Mononuclear cell (primary cell): ENCODE data around the gene INPP5D. TPM values are rescaled to one million over a fixed set of nuclear protein-coding genes. Genes with fewer than 3 reads are reported as not detected.
"Not testable (repeated sequence)": the region's sequence is repeated elsewhere in the genome, so short reads cannot be mapped to it uniquely, and the experiment has no call there.

ENCODE experiments used
- H3K27me3 ChIP-seq: 2 replicates; pipeline ENCODE4 v1.6.0; 2011; ENCODE audit warnings: low read length, control low read depth; ENCODE audit not compliant: insufficient read depth
- H3K4me1 ChIP-seq: 2 replicates; pipeline ENCODE4 v1.5.1; 2011; ENCODE audit warnings: mild to moderate bottlenecking, low read length, control low read depth; ENCODE audit not compliant: insufficient read depth
- H3K4me3 ChIP-seq: 2 replicates; pipeline ENCODE4 v1.5.1; 2011; ENCODE audit warnings: mild to moderate bottlenecking, low read length, moderate library complexity
- H3K9me3 ChIP-seq: 2 replicates; pipeline ENCODE4 v1.5.1; 2011; ENCODE audit warnings: low read depth, mild to moderate bottlenecking, control low read depth, low read length
- total RNA-seq: library from RNA; depleted of rRNA; stranded (reverse); fragments of >200 nt; gene quantifications from one replicate; pipeline ENCODE4 v1.2.3, GENCODE V29; 2012

Gene INPP5D
- total RNA-seq, 1 donor = 122 TPM

GRCh38 chr2:233174137-233174536 lies 114.0 kb downstream of the INPP5D start:
- H3K4me1 ChIP-seq = no peaks in the 10 kb centered on the region
- H3K9me3 ChIP-seq = no peaks in the 10 kb centered on the region
- no peak overlapping the region for H3K4me3 ChIP-seq
- no peaks in the 10 kb centered on the region for H3K27me3 ChIP-seq

GRCh38 chr2:233178994-233179847 lies 119.1 kb downstream of the INPP5D start:
- Histone ChIP-seq H3K9me3 (no peaks in the 10 kb centered on the region), H3K4me3 (no peak overlapping the region), H3K4me1 (peaks cover 10% of the 10 kb centered on the region), H3K27me3 (no peaks in the 10 kb centered on the region)

- H3K9me3 ChIP-seq = no peaks in the 10 kb centered on the region
- peaks cover 17% of the 10 kb centered on the region for H3K4me1 ChIP-seq
- H3K4me3 ChIP-seq = no peak overlapping the region
- no peaks in the 10 kb centered on the region for H3K27me3 ChIP-seq
These were observed 119.8 kb downstream of the INPP5D start for GRCh38 chr2:233179848-233180366.

DNA sequence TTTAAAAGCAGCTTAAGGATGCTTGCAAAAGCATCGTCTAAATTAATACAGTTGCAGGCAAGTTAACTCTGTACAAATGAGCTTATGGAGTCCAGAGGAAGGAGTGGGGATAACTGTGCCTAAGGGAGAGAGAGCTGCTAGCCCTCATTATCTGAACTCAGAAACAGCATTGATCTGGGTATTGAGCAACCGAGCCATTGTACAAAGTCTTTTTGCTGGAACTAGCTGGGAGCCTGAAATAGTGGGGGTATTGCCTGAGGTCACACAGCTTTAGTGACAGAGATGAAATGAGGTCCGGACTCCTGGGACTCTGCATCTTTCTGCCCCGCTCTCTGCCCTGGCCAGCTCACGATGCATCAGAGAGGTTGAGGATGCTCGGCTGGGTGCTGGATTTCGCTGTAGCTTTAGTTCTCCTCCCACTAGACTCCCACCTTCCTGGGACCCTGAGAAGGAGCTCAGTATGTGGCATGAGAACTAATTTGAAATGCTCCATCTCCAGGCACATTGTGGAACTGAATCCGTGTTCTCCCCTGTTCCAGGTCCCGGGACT lies 123.8 kb downstream of the INPP5D start:
- no peaks in the 10 kb centered on the region for H3K27me3 ChIP-seq
- no peak overlapping the region for H3K4me3 ChIP-seq
- H3K4me1 ChIP-seq = peaks cover 38% of the 10 kb centered on the region
- H3K9me3 ChIP-seq = no peaks in the 10 kb centered on the region

DNA sequence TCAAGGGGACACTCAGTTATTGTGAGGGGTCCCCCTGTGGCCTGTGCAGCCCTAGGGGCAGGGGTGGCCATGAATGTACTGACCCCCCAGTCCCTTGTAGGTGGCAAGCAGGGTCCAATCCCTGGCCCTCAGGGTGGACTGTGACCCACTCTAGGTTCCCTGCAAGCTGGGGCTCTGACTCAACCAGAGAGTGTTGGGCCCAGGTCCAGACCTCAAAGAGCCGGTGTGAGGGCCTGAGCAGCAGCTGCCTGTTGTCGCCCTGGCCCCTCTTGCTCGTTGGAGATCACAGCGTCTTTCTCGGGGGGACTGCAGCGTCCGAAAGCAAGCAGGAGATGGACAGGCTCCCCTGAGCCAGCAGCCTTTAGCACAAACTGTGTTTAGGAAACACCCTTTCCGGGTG lies 124.5 kb downstream of the INPP5D start:
- Histone ChIP-seq H3K4me3 (no peak overlapping the region), H3K4me1 (peaks cover 34% of the 10 kb centered on the region), H3K27me3 (no peaks in the 10 kb centered on the region), H3K9me3 (no peaks in the 10 kb centered on the region)

DNA sequence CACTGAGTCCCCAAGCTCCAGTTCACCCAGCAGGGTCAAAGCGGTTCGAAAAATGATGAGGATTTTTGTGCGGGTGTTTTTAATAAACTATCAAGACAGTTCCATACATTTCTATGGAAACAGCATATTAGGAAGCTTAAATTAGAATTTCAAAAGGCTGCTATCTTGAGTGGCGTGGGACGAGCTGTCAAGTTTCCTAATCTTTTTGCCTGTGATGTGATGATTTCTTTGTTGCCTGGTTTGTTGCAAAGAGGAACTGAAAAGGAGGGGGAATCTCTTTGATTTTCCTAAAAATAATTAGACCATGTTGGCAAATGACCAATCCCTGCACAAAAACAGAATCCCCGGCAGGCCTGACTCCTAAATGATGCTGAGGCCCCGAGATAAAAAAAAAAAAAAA lies 125.2 kb downstream of the INPP5D start:
- Histone ChIP-seq H3K9me3 (no peaks in the 10 kb centered on the region), H3K4me1 (peaks cover 35% of the 10 kb centered on the region), H3K4me3 (no peak overlapping the region), H3K27me3 (no peaks in the 10 kb centered on the region)

DNA sequence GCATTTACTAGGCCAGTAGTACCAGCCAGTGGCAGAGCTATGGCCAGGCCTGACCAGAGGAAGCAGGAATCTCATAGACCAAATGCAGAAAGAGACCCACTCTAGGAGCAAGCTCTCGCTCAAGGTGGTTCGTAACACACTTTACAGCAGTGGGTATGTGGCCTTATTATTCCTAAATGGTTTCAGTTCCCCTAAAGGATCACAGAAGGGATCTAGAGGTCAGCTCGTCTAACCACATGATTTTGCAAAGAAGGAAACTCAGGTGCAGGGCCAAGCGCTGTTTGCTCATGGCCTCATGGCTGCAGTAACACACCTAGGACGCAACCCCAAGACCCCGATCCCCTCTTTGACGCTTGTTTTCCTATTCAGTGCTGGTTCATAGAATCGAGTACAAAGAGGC lies 125.8 kb downstream of the INPP5D start:
- Histone ChIP-seq H3K4me3 (no peak overlapping the region), H3K4me1 (peaks cover 41% of the 10 kb centered on the region), H3K9me3 (no peaks in the 10 kb centered on the region), H3K27me3 (no peaks in the 10 kb centered on the region)

DNA sequence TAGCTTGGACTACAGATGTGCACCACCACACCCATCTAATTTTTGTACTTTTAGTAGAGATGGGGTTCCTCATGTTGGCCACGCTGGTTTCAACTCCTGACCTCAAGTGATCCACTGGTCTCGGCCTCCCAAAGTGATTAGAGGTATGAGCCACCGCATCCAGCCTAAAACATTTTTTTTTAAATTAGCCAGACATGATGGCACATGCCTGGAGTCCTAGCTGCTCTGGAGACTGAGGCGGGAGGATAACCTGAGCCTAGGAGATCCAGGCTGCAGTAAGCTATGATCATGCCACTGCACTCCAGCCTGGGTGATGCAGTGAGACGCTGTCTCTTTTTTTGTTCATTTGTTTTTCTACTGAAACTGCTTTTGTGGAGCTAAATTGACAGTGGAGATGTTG lies 126.7 kb downstream of the INPP5D start:
- Histone ChIP-seq H3K9me3 (no peaks in the 10 kb centered on the region), H3K27me3 (no peaks in the 10 kb centered on the region), H3K4me3 (no peak overlapping the region), H3K4me1 (peaks cover 46% of the 10 kb centered on the region)

DNA sequence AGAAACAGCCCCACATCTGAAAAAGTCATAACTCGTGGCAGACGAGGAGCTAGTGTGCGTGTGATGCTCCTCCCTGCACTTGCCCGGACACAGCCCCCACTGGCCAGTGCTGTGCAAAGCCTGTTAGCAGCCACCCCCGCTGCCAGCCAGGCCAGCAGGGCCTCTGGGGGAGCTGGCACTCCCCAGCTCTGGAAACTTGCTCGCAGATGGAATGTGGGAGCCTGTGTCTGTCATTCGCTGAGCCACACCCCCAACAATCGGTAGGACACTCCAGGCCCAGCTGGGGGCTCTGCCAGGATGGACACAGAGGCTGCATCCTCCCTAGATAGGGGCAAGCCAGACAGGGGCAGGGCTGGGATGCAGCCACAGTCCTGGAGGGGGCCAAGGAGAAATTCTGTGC lies 128.9 kb downstream of the INPP5D start:
- Histone ChIP-seq H3K4me3 (no peak overlapping the region), H3K27me3 (no peaks in the 10 kb centered on the region), H3K9me3 (no peaks in the 10 kb centered on the region), H3K4me1 (peaks cover 46% of the 10 kb centered on the region)

DNA sequence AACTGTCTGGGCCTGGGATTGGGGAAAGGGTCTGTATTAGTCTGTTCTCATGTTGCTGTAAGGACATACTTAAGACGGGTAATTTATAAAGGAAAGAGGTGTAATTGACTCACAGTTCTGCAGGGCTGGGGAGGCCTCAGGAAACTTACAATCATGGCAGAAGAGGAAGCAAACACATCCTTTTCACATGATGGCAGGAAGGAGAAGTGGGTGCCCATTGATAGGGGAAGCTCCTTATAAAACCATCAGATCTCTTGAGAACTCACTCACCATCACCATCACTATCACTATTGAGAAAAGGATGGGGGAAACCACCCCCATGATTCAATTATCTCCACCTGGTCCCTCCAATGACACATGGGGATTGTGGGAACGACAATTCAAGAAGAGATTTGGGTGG lies 130.9 kb downstream of the INPP5D start:
- not testable (repeated sequence) for H3K27me3 ChIP-seq, H3K9me3 ChIP-seq, H3K4me3 ChIP-seq
- peaks cover 26% of the 10 kb centered on the region for H3K4me1 ChIP-seq

- Histone ChIP-seq H3K27me3 (no peaks in the 10 kb centered on the region), H3K9me3 (no peaks in the 10 kb centered on the region), H3K4me1 (peaks cover 16% of the 10 kb centered on the region), H3K4me3 (no peak overlapping the region)
These were observed 133.6 kb downstream of the INPP5D start for GRCh38 chr2:233193738-233194137.

DNA sequence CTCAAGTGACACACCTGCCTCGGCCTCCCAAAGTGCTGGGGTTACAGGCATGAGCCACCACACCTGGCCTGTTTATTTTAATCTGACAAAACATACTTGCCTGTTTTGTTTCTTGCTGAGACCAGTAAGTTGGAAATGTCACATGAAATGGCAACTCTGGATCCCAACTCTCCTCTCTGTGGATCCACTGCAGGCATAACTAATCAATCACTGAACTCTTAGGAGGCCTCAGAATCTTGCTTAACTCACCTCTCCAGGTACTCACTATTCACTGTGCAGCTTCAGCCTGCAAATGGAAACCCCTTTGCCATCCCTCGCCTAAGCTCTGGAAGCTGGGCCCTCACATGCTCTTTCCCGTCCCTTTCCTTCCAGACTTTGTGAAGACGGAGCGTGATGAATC lies 134.9 kb downstream of the INPP5D start:
- H3K27me3 ChIP-seq = no peaks in the 10 kb centered on the region
- no peak overlapping the region for H3K4me3 ChIP-seq
- H3K9me3 ChIP-seq = no peaks in the 10 kb centered on the region
- H3K4me1 ChIP-seq = peaks cover 14% of the 10 kb centered on the region

GRCh38 chr2:233197022-233197421 lies 136.9 kb downstream of the INPP5D start:
- H3K4me1 ChIP-seq = peaks cover 6% of the 10 kb centered on the region
- H3K9me3 ChIP-seq = no peaks in the 10 kb centered on the region
- H3K4me3 ChIP-seq = no peak overlapping the region
- H3K27me3 ChIP-seq = no peaks in the 10 kb centered on the region

DNA sequence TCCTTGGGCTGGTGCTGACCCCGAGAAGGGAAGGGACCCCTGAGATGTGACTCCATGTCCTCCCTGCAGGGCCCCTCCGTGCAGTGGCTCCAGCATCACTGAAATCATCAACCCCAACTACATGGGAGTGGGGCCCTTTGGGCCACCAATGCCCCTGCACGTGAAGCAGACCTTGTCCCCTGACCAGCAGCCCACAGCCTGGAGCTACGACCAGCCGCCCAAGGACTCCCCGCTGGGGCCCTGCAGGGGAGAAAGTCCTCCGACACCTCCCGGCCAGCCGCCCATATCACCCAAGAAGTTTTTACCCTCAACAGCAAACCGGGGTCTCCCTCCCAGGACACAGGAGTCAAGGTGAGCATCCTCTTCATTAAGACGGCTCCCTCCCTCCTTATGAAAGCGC lies 137.9 kb downstream of the INPP5D start:
- Histone ChIP-seq H3K4me1 (peaks cover 16% of the 10 kb centered on the region), H3K4me3 (no peak overlapping the region), H3K9me3 (no peaks in the 10 kb centered on the region), H3K27me3 (no peaks in the 10 kb centered on the region)

DNA sequence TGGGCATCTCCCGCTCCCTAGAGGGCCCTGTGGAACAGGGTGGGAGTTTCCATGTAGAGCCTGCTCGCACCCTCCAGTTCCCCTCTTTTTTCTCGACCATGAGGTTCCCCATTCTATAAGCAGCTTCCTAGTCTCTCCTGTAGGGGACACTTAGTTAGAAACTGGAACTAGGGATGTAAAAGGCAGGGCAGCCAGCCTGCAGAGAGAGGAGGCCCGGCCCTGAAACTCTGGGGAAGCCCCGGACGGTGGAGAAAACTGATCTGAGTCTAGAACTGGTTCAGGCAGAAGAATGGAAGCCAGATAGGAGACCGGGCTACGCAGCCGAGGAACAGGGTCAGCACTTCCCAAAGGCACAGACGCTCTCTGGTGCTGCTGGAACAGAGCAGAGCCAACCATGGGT lies 139.7 kb downstream of the INPP5D start:
- Histone ChIP-seq H3K4me3 (no peak overlapping the region), H3K9me3 (no peaks in the 10 kb centered on the region), H3K27me3 (no peaks in the 10 kb centered on the region), H3K4me1 (peaks cover 23% of the 10 kb centered on the region)

DNA sequence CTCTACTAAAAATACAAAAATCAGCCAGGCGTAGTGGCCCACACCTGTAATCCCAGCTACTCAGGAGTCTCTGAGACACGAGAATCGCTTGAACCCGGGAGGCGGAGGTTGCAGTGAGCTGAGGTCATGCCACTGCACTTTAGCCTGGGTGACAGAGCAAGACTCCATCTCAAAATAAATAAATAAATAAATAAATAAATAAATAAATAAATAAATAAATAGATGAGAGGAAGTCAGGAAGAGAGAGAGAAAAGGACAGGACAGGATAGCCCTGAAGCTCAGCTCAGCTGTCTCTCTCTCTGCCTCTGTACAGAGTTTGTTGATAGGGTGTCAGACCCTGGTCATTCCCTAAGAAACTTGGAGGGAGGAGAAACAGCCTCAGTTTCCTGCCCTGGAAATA lies 140.6 kb downstream of the INPP5D start:
- not testable (repeated sequence) for H3K4me3 ChIP-seq, H3K9me3 ChIP-seq, H3K27me3 ChIP-seq
- H3K4me1 ChIP-seq = peaks cover 23% of the 10 kb centered on the region
